ENCODE results near the gene SUMO3. TPM values are rescaled to one million over a fixed set of nuclear protein-coding genes. Genes with fewer than 3 reads are reported as not detected.

The SUMO3 gene
- total RNA-seq, 1 experiment from 2014 or later: 82.9 TPM

GRCh38 chr21:44831227-44831860 is 13.5 kb upstream of the SUMO3 start:
- Mint-ChIP-seq H3K4me1 (peaks cover 0 to 5% of the 10 kb centered on the region in 2 experiments; a peak in 2 of 4 replicates), H3K36me3 (ENCODE audit: insufficient read depth in 1 of 3, low read depth in 3 of 3) (peaks cover 0 to 9% (median 7%) of the 10 kb centered on the region in 3 experiments; a peak in 4 of 7 replicates), H3K9me3 (peaks cover 26 to 32% of the 10 kb centered on the region in 2 experiments), H3K27ac (no peak overlapping the region), H3K27me3 (ENCODE audit: low read depth) (peaks cover 30% of the 10 kb centered on the region), H3K4me3 (no peak overlapping the region; a peak in 1 of 5 replicates)
- Histone ChIP-seq H3K4me2 (ENCODE audit: insufficient read depth, insufficient read length, low read length) (no peak overlapping the region), H2BK5ac (ENCODE audit: insufficient read length, low read length) (no peak overlapping the region), H2BK15ac (ENCODE audit: low read depth, low read length) (no peak overlapping the region), H4K5ac (ENCODE audit: insufficient read length, low read depth, low read length) (no peak overlapping the region), H3K9ac (ENCODE audit: extremely low read depth, insufficient read length, low read length) (no peak overlapping the region), H2BK12ac (ENCODE audit: insufficient read length, low read depth, low read length) (no peak overlapping the region), H3K79me2 (ENCODE audit: insufficient read depth, low read length) (no peaks in the 10 kb centered on the region), H4K91ac (ENCODE audit: insufficient read length, low read depth, low read length) (no peak overlapping the region), H3K4me1 (ENCODE audit: insufficient read depth, low read length) (no peaks in the 10 kb centered on the region), H3K27me3 (ENCODE audit: insufficient read depth, low read length) (no peaks in the 10 kb centered on the region), H3K23ac (ENCODE audit: insufficient read length, low read depth, low read length) (no peak overlapping the region), H3K18ac (ENCODE audit: insufficient read length, low read depth, low read length) (no peak overlapping the region), H4K20me1 (ENCODE audit: control insufficient read depth, insufficient read depth, insufficient read length) (no peaks in the 10 kb centered on the region), H3K9me3 (ENCODE audit: control insufficient read depth, low read depth, low read length) (peaks cover 18% of the 10 kb centered on the region), H2BK20ac (ENCODE audit: low read depth, low read length, poor library complexity, severe bottlenecking) (no peak overlapping the region), H3K79me1 (ENCODE audit: insufficient read depth, low read depth, low read length, poor library complexity, severe bottlenecking) (no peaks in the 10 kb centered on the region), H3K4ac (ENCODE audit: low read depth, low read length) (no peak overlapping the region), H2AK5ac (ENCODE audit: insufficient read length, low read length) (no peak overlapping the region), H2AFZ (ENCODE audit: low read length) (no peak overlapping the region), H4K8ac (replicated peaks; ENCODE audit: insufficient read length, low read depth, low read length) (no peak overlapping the region), H3K23me2 (ENCODE audit: insufficient read length, low read depth, low read length, poor library complexity, severe bottlenecking) (no peaks in the 10 kb centered on the region), H3T11ph (ENCODE audit: low read length) (no peak overlapping the region), H2BK120ac (ENCODE audit: low read depth, low read length, poor library complexity, severe bottlenecking) (no peak overlapping the region), H3K56ac (ENCODE audit: insufficient read length, low read depth, low read length) (no peak overlapping the region), H3K27ac (ENCODE audit: insufficient read length, low read depth, low read length) (no peak overlapping the region), H3K14ac (ENCODE audit: insufficient read depth, low read length) (no peak overlapping the region)
- WGBS (ENCODE audit: extremely low coverage, insufficient read length, low lambda C conversion rate): no CpG with 5 or more reads among the region's 7 CpGs
- no peak for DNase-seq
- no peak for TF ChIP-seq CTCF (conservative IDR thresholded peaks at IDR 0.05)
